Fibroblast of skin of right quadriceps (primary cell): Measurements from ENCODE around the gene OSBPL9.

Source experiments
- DNase-seq: peaks from one replicate; pipeline ENCODE4 v3.0.0-alpha.2; 2013

Gene OSBPL9

DNA sequence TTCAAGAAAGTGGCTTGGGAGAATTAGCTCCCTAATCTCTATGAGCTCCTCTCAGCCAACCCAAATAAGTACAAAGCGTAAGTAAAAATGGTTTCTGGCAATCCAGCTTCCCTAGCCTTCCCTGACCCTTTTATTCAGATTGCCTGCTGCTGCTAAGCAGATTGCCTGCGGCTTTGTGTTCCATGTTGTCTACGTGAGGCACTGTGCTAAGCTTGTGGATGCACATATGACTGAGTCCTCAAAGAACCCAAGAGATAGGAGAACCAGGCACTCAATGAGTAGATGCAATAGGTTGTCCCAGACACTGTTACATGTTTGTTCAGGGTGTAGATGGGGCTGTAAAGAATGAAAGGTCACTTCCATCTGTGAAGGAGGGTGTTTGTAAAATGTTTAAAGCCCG lies 6.3 kb upstream of the OSBPL9 start:
- no peak for DNase-seq

GRCh38 chr1:51612447-51612961 lies 4.4 kb upstream of the OSBPL9 start:
- DNase-seq, result peak; percentile 35

DNA sequence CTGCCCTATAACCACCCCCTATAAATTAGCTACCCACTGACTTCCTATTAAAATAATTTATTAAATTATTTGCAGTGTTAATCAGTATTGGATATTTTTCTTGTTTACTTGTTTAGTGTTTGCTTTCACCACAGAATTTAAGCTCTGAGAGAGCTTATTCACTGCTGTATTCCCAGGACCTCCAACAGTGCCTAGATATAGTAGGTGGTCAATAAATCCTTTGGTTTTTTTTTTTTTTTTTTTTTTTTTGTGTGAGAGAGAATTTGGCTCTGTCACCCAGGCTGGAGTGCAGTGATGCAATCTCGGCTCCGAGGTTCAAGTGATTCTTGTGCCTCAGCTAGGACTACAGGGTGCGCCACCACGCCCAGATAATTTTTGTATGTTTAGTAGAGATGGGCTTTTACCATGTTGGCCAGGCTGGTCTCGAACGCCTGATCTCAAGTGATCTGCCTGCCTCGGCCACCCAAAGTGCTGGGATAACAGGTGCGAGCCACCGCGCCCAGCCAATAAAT lies 1.1 kb upstream of the OSBPL9 start:
- DNase-seq, result no peak

DNA sequence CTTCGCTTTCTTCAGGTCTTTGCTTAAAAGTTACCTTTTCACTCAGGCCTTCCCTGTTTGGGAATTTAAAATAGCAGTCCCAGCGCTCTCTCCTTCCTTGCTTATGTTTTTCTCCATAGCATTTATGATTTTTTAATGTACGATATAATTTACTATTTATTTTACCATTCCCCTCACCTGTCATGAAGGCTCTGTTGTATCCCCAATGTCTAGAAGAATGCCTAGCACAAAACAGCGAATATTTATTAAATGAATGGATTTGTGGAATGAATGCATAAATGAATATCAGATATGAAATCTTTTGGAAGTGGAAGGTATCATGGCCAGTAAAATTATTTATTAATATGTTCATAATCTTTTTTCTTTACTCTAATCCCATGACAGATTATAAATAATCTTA lies 402 bp upstream of the OSBPL9 start:
- DNase-seq, result no peak

DNA sequence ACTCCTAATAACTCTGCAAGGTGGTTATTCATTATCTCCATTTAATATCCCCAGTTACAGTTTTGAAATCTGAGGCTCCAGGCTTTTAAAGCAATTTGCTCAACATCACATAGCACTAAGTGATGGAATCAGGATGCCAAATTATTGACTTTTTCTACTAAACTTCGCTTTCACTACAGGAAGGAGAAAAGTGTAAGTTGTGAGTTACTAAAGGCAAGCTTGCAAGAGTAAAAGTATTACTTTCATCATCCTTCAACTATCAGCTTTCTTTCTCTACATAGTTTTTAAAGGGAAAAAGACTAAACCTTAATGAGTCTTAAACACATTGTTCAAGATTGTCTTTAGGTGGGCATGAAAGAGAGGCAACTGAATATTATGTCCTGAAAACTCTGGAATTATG lies 1.8 kb downstream of the OSBPL9 start:
- DNase-seq, result no peak

GRCh38 chr1:51620470-51620869 lies 3.6 kb downstream of the OSBPL9 start:
- no peak for DNase-seq

- DNase-seq, result no peak
Measured at GRCh38 chr1:51621161-51621560, 4.3 kb downstream of the OSBPL9 start.

GRCh38 chr1:51621841-51622454 lies 5.1 kb downstream of the OSBPL9 start:
- DNase-seq, result no peak

- DNase-seq, result peak; percentile 75
Measured at GRCh38 chr1:51622455-51622913, 5.6 kb downstream of the OSBPL9 start.

- no peak for DNase-seq
Measured at GRCh38 chr1:51623025-51623424, 6.1 kb downstream of the OSBPL9 start.

DNA sequence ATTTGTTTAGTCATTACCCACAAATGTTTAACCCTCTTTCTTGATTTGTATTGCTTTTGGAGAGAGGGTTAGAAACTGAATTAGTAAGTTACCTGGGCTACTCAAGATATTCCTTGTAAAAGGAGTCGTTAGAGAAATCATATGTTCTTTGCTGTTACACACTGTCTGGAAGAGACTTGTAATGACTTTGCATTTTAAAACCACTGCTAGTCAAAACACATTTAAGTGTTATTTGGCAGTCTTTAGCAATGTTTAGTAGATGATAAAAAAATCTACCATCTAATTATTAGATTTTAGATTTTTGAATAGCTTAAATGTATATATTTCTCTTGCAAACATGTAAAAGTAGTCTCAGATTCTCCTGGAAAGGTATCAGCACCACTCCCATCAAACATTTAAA lies 6.6 kb downstream of the OSBPL9 start:
- DNase-seq, result no peak

DNA sequence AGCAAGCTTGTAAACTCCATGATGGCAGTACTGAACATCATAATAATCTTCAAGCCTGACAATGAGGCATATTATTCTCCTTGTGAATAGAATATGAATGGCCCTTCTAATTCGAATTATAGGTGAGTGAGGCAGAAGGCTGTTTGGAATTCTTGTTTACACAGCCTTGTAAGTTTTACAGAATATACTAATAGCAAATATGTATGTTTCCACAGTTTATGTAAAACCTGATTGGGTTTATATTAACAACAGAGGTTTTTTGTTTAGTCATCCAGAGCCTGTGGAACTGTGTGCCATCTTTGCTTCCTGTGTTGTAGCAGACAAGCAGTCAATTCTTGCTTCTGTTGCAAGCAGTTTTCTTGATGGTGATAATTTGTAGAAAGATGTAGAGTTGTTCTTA lies 8.0 kb downstream of the OSBPL9 start:
- no peak for DNase-seq

- DNase-seq, result peak; percentile 59
Measured at GRCh38 chr1:51627672-51628071, 10.8 kb downstream of the OSBPL9 start.

- no peak for DNase-seq
Measured at GRCh38 chr1:51628715-51629590, 12.1 kb downstream of the OSBPL9 start.

DNA sequence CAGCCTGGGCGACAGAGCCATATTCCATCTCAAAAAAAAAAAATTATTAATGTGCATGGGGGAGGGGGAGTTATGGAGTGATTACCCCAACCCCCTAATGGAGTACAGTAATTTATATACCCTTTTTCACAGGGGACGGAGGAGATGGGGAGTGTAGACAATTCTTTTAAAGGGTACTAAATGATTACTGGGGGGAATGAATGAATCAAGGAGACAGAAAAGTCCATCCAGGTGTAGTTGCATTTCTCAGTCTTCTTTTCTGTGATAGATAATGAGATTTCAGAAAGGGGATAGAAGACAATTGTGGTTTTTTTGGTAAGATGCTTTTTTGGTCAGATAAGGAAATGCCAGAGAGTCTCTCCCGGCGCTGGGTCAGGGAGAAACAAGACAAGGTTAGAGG lies 13.0 kb downstream of the OSBPL9 start:
- no peak for DNase-seq

- no peak for DNase-seq
Measured at GRCh38 chr1:51630393-51630792, 13.5 kb downstream of the OSBPL9 start.

DNA sequence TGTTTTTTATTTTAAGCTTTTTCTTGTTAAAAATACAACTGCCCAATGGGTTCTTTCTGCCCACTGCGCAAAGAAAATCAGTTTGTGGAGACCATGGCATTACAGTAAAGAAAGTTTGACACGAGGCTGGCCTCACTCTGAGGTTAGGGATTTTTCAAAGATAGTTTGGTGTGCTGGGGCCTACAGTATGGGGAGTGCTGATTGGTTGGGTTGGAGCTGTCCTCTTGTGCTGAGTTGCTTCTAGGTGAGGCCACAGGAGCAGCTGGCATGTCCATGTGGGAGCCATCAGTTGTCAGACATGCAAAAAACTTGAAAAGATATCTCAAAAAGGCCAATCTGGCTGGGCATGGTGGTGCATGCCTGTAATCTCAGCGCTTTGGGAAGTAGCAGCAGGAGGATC lies 14.0 kb downstream of the OSBPL9 start:
- no peak for DNase-seq

GRCh38 chr1:51631747-51632146 lies 14.9 kb downstream of the OSBPL9 start:
- DNase-seq, result no peak

DNA sequence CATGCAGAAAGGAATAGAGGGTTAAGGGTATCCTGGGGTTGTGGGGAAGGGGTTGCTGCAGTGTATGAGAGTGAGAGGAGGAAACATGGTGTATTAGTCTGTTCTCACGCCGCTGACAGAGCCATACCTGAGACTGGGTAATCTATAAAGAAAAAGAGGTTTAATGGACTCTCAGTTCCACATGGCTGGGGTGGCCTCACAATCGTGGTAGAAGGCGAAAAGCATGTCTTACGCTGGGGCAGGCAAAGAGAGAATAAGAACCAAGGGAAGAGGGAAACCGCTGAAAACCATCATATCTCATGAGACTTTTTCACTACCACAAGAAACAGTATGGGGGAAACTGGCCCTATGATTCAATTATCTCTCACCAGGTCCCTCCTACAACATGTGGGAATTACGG lies 17.7 kb downstream of the OSBPL9 start:
- DNase-seq, result no peak

DNA sequence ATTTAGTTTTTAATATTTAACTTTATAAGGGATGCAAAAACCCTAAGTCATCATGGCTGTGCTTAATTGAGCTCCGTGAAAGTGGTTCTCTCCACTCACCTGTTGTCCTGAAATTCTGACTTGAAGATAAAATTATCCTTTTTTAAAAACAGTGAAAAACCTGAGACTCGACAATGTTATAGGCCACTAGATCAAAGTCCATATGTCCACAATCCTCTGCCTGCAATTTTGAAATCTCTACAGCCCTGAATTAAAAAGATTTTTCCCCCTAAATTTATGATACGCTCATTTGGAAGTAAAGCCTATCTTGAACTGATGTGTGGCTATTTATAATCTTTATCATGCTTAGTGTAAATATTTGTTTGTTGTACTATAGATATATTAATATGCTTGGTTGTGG lies 18.7 kb downstream of the OSBPL9 start:
- no peak for DNase-seq

DNA sequence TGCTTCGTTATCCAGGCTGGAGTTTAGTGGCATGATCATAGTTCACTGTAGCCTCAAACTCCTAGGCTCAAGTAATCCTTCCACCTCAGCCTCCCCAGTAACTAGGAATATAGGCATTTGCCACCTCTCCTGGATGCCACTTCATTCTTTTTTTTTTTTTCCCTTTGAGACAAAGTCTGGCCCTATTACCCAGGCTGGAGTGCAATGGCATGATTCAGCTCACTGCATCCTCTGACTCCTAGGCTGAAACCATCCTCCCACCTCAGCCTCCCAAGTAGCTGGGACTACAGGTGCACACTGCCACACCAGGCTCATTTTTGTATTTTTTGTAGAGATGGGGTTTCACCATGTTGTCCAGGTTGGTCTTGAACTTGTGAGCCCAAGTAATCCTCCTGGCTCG lies 19.3 kb downstream of the OSBPL9 start:
- no peak for DNase-seq

DNA sequence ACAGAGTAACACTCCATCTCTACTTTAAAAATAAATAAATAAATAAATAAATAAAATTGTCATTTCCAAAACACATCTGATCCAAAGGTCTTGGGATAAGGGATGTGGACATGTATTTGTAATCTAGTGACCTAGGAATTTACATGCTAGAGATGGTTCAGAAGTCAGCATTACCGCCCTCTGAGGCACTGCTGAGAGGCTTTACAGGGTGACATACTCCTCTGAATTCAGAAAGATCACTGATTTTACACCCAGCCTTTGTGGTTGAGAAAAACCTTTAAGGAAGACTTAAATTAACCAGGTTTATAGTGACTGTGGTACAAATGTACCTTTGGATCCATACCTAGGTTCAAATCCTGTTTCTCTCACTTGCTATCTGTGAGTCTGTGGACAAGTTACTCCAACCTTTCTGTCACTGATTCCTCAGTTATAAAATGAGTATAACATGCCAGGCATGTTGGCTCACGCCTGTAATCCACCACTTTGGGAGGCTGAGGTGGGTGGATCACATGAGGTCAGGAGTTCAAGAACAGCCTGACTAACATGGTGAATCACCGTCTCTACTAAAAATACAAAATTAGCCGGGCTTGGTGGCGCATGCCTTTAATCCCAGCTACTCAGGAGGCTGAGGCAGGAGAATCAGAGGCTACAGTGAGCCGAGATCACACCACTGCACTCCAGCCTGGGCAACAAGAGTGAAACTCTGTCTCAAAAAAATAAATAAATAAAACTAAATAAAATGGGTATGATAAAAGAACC lies 20.1 kb downstream of the OSBPL9 start:
- DNase-seq, result peak; percentile 92

- DNase-seq, result no peak
Measured at GRCh38 chr1:51638350-51638749, 21.5 kb downstream of the OSBPL9 start.
